Measurements from ENCODE around the gene ZNF226.

DNA sequence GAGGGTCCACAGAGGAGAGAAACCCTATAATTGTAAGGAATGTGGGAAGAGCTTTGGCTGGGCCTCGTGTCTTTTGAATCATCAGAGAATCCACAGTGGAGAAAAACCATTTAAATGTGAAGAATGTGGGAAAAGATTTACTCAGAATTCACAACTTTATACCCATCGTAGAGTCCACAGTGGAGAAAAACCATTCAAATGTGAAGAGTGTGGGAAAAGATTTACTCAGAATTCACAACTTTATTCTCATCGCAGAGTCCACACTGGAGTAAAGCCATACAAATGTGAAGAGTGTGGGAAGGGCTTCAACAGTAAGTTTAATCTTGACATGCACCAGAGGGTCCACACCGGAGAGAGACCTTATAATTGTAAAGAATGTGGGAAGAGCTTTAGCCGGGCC lies 32.9 kb upstream of the ZNF226 start:
- TF ChIP-seq, protein P1, sequence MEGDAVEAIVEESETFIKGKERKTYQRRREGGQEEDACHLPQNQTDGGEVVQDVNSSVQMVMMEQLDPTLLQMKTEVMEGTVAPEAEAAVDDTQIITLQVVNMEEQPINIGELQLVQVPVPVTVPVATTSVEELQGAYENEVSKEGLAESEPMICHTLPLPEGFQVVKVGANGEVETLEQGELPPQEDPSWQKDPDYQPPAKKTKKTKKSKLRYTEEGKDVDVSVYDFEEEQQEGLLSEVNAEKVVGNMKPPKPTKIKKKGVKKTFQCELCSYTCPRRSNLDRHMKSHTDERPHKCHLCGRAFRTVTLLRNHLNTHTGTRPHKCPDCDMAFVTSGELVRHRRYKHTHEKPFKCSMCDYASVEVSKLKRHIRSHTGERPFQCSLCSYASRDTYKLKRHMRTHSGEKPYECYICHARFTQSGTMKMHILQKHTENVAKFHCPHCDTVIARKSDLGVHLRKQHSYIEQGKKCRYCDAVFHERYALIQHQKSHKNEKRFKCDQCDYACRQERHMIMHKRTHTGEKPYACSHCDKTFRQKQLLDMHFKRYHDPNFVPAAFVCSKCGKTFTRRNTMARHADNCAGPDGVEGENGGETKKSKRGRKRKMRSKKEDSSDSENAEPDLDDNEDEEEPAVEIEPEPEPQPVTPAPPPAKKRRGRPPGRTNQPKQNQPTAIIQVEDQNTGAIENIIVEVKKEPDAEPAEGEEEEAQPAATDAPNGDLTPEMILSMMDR (IDR thresholded peaks at IDR 0.05; ENCODE audit: low read depth, low read length, poor library complexity, severe bottlenecking), result no peak
- no peak for TF ChIP-seq EZH2phosphoT487 (IDR thresholded peaks at IDR 0.05; ENCODE audit: borderline replicate concordance, low read length)

Data from DOHH2 (cell line).